ENCODE results near the gene PRKCB. TPM values are rescaled to one million over a fixed set of nuclear protein-coding genes. Genes with fewer than 3 reads are reported as not detected.
A peak's percentile ranks its signal among the peaks of the same experiment; 100 is the strongest.

The PRKCB gene
- total RNA-seq, 4 donors from 2014 or later, result 0.29 to 9.5 (median 2.9) TPM

GRCh38 chr16:23950291-23950894 lies 114.6 kb downstream of the PRKCB start:
- no peak overlapping the region for H3K27ac ChIP-seq
- intact Hi-C loops (cut with DNase I; ENCODE audit: low total_unique reads), result no loop called here
- no peaks in the 10 kb centered on the region for H3K36me3 ChIP-seq
- no peak overlapping the region for H3K4me3 ChIP-seq
- no peaks in the 10 kb centered on the region for H3K9me3 ChIP-seq
- no peaks in the 10 kb centered on the region for H3K4me1 ChIP-seq
- TF ChIP-seq, protein P1, sequence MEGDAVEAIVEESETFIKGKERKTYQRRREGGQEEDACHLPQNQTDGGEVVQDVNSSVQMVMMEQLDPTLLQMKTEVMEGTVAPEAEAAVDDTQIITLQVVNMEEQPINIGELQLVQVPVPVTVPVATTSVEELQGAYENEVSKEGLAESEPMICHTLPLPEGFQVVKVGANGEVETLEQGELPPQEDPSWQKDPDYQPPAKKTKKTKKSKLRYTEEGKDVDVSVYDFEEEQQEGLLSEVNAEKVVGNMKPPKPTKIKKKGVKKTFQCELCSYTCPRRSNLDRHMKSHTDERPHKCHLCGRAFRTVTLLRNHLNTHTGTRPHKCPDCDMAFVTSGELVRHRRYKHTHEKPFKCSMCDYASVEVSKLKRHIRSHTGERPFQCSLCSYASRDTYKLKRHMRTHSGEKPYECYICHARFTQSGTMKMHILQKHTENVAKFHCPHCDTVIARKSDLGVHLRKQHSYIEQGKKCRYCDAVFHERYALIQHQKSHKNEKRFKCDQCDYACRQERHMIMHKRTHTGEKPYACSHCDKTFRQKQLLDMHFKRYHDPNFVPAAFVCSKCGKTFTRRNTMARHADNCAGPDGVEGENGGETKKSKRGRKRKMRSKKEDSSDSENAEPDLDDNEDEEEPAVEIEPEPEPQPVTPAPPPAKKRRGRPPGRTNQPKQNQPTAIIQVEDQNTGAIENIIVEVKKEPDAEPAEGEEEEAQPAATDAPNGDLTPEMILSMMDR (IDR thresholded peaks at IDR 0.05), result no peak
- no peak for TF ChIP-seq POLR2A (IDR thresholded peaks at IDR 0.05)
- no peaks in the 10 kb centered on the region for H3K27me3 ChIP-seq
- no peak for DNase-seq

- DNase-seq, result no peak
- TF ChIP-seq POLR2A (IDR thresholded peaks at IDR 0.05), result no peak
- TF ChIP-seq, protein P1 (IDR thresholded peaks at IDR 0.05), result no peak
- Histone ChIP-seq H3K4me3 (no peak overlapping the region), H3K9me3 (no peaks in the 10 kb centered on the region), H3K27me3 (no peaks in the 10 kb centered on the region), H3K36me3 (no peaks in the 10 kb centered on the region), H3K4me1 (no peaks in the 10 kb centered on the region), H3K27ac (no peak overlapping the region)
- intact Hi-C loops (cut with DNase I; ENCODE audit: low total_unique reads), result no loop called here
These were observed 115.1 kb downstream of the PRKCB start for GRCh38 chr16:23950898-23951297.

- Histone ChIP-seq H3K4me3 (no peak overlapping the region), H3K27me3 (no peaks in the 10 kb centered on the region), H3K27ac (no peak overlapping the region), H3K36me3 (no peaks in the 10 kb centered on the region), H3K9me3 (no peaks in the 10 kb centered on the region), H3K4me1 (no peaks in the 10 kb centered on the region)
- intact Hi-C loops (cut with DNase I; ENCODE audit: low total_unique reads), result no loop called here
- DNase-seq, result peak in 1 of 2 donors; percentile 31
- no peak for TF ChIP-seq POLR2A (IDR thresholded peaks at IDR 0.05)
- TF ChIP-seq, protein P1 (IDR thresholded peaks at IDR 0.05), result no peak
These were observed 116.6 kb downstream of the PRKCB start for GRCh38 chr16:23952128-23952970.

DNA sequence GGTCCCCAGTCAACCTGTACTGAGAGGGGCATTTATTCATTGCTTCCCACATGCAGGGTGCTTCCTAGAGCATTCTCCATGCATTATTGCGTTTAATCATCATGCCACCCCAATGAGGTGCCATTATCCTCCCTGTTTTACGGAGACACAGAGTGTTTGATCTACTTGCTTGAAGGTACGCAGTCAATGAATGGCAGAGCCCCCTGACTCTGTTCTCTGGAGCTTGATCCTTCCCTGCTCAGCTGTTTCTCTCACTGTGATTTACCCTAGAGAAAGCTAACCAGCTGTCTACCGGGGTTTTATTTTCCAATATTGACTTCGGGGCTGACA lies 117.2 kb downstream of the PRKCB start:
- H3K9me3 ChIP-seq, result no peaks in the 10 kb centered on the region
- H3K27me3 ChIP-seq, result no peaks in the 10 kb centered on the region
- no peaks in the 10 kb centered on the region for H3K4me1 ChIP-seq
- H3K4me3 ChIP-seq, result no peak overlapping the region
- no peak overlapping the region for H3K27ac ChIP-seq
- no peak for DNase-seq
- no peak for TF ChIP-seq POLR2A (IDR thresholded peaks at IDR 0.05)
- TF ChIP-seq, protein P1 (IDR thresholded peaks at IDR 0.05), result no peak
- no peaks in the 10 kb centered on the region for H3K36me3 ChIP-seq
- intact Hi-C loops (cut with DNase I; ENCODE audit: low total_unique reads), result no loop called here

- no peaks in the 10 kb centered on the region for H3K9me3 ChIP-seq
- no peak overlapping the region for H3K4me3 ChIP-seq
- no peak for DNase-seq
- H3K36me3 ChIP-seq, result no peaks in the 10 kb centered on the region
- TF ChIP-seq POLR2A (IDR thresholded peaks at IDR 0.05), result no peak
- TF ChIP-seq, protein P1 (IDR thresholded peaks at IDR 0.05), result no peak
- no peaks in the 10 kb centered on the region for H3K27me3 ChIP-seq
- intact Hi-C loops (cut with DNase I; ENCODE audit: low total_unique reads), result no loop called here
- H3K4me1 ChIP-seq, result no peaks in the 10 kb centered on the region
- no peak overlapping the region for H3K27ac ChIP-seq
These were observed 117.7 kb downstream of the PRKCB start for GRCh38 chr16:23953476-23953875.
